Cortex of kidney (tissue), 1 donor: Measurements from ENCODE around the gene C2orf72.
"Not testable (repeated sequence)": the region's sequence is repeated elsewhere in the genome, so short reads cannot be mapped to it uniquely, and the experiment has no call there.

Experiments used
- DNase-seq: peaks from one replicate; lab custom pipeline; 2025; lab: John Stamatoyannopoulos, UW

Gene C2orf72

DNA sequence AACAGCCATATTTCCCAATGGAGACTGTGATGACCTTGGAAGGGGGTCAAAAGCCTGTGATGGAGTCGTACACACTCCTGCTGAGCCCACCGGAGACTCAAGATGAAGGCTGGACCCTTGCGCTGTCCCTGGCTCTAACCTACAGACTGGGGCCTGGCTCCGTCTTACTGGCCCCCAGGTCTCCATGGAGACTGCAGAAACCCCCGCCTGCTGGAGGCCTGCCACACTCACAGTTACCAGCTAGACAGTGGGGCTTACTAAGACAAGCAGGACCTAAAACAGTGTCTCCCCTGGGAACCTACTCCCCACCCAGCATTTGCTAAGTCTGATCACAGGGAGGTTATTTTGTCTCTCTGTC is 9.6 kb downstream of the C2orf72 start:
- no peak for DNase-seq

DNA sequence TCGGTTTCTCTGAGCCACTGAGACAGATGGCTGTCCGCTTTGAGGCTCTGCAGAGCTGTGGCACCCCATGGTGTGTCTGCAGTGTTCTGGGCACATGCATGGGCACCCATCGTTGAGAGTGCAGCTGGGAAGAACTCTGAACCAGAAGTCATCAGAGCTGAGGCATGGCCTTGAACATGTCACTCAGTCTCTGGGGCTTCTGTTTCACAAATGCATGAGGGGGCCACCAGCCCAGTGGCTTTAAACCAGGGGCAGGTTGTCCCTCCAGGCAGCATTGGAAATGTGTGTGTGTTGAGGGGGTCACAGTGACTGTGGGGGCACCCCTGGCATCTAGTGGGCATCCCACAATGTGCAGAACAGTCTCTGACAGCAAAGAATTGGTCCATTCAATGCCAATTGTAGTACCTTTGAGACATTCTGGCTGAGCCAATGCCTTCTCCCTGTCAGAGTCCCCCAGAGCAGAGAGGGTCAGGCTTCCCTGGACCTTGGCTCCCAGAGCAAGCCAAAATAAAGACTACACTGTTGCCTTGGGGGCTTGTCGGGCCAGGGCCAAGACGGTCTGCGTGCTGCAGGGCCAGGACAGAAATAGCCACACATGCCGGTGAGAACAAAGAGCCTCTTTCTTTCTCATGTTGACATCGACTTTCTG is 10.1 kb downstream of the C2orf72 start:
- no peak for DNase-seq

DNA sequence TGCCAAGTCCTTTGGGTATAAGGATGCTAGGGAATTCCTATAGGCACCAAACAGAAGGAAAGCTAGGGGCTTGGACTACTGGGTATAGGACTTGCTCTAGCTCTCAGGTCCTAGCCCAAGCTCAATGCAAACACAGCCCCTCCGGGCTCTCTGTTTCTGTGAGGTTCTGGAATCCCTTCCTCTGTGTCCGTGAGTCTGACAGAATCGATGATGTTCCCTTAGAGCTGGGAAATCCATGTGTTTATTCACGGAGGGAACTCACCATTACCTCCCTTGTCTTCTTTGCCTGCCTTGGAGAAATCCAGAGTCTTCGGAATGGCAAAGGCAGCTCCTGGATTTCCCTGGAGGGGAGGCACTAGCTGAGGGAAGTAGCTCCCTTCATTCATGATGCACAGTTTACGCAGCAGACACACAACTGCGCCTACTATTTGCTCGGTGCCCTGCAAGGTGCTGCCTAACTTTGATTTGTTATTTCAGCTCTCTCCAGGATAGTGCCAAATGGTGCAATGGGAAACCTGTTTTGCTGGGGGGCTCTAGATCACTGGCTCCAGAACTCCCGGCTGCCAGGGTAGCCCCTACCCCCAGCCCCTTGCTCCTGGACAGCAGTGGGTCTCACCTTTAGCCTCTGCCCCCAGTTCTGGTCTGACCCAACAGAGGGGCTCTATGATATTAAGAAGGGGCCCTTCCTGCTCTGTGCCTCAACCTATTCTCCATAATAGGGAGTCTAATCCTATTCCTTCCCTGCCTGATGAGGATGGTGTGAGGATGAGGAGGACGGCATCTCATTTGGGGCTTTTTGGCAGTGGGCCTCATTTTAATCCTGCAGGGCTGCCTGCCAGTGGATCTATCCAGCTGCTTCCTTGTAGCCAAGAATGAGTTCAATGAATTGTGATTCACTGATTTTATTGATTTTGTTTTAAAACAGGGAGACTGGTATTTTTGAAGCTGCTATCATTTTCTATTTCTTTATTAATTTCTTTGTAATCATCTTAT is 10.9 kb downstream of the C2orf72 start:
- no peak for DNase-seq

DNA sequence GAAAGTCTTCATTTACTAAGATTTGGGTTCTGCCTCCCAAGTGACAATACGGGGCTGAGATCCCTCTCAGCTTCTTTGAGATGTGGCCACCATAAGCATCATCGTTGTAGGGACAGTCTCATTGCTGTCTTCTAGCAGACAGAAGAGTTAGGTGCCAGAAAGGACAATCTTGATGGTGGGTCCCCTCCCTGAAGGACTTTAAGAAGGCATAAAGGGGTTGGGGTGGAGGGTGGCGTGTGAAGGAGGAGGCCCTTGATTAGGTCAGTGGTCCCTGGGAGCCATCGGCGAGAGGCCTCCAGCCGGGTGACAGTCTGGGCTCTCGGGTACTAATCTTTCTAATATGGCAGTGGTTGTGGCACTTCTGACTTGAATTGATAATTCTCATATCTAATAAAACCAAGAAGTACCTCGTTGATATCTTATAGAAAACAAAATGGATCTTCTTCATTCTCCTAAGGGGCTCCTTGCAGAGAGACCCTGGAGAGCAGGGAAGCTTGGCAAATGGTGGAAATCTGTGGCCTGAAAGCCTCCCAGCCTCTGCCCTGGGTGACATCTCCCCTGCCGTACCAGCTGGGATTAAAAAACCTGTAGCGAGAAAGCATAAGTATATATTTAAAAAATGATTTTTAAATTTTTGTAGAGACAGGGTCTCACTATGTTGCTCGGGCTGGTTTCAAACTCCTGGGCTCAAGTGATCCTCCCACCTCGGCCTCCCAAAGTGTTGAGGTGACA is 12.1 kb downstream of the C2orf72 start:
- no peak for DNase-seq

- no peak for DNase-seq
Observed at GRCh38 chr2:231050018-231050901, 12.9 kb downstream of the C2orf72 start.

GRCh38 chr2:231051116-231051515 is 13.8 kb downstream of the C2orf72 start:
- DNase-seq, result no peak

DNA sequence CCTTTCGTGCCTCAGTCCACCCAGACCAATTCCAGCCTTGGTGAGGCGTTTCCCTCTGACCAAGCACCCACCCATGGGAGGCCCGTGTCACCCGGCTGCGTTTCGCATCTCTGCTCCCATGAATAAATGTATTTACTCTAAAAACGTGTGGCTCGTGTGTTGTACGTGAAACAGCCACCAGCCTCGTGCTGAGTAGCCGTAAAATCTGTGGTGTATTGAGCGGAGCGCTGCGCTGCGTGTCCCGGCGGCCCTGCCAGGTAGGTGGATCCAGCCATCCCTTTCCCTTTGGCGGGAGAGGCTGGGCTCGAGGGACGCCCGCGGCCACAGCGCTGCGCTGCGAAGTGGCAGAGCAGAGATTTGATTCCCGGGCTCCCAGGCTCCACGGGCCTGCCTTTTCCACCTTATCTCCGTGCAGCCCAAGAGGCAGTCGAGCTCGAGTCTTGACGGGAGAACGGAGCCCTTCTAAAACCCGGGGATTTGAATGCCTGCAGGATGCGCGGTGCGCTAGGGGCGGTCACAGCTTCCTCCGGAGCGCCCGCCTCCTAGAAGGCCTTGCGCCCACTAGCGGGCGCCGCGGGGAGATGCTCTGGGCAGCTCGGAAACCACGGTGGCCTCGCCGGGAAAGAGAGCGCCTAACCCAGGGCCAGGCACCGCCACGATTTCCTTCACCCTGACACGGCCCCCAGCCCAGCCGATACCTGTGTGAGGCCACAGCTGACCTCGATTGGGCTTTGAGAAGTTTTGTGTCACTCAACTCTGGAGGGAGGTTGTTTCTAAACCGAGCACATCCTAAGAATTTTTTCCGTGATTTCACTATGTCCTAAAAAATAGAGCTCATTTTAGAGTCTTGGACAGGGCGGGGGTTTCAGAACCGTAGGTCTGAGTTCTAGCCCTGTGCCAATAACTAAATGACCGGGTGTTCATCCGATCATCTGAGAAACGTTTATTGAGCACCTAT is 15.4 kb downstream of the C2orf72 start:
- no peak for DNase-seq

DNA sequence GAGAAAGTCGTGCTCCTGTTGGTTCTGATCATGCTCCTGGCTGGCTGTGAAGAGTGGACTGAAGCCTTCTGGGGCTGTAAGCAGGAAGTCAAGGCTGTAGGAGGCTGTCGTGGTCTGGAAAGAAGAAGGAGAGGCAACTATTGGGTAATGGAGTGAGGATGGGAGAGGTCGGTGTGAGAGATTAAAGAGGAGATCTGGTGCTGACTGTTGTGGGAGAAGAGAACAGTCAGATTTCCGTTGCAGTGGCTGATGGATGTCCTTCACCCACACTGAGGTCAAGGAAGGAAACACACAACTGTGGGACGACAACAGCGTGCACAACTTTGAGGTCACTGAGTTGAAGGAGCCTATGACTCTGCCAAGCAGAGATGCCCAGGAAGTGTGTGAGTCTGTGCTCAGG is 16.5 kb downstream of the C2orf72 start:
- DNase-seq, result no peak

DNA sequence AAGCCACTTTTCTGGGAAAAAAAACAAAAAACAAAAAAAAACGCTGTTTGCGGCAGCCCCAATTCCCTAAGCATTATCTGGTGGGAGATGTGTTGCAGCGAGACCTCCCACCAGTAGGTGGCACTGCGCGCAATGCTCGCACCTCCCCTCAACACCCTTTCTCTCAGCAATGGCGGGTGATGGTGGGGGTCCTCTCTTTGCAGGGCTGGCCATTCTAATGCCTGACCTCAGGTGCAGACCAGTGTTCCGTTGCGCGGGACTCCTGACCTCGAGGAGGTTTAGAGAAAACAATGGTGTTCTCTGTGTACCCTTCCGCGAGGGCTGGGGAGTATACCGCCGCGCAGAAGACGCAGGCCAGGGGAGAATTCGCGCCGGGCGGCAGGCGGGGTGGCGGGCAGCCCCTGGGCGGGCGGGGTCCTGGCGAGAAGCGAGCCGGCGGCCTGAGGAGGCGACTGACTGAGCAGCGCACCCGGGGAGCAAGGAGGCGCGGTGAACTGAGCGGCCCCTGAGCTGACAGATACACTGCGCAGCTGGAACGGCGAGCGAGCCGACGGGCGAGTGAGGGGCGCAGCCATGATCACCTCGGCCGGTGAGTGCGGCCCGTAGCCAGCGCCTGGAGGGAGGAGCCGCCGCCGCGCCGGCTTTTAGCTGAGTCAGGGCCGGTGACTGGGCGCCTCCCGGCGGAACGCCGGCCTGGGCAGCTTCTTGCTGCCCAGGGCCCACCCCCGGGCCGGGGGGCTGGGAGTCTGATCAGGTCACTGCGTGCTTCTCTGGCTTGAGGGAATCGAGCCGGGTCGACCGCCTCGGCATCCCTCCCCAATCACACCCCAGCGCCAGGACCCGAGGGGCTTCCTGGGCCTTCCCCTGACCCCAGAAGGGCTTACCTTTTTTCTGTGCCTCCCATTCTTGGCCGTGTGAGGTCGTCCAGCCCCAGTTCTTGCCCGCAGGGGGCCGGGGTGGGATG is 19.4 kb downstream of the C2orf72 start, which contains the start of gene PSMD1:
PSMD1 (plus strand) TSS at position 415 of the 964 bp plus-strand sequence; CDS start at position 574, 159 bp downstream.
- peak; percentile 41 for DNase-seq

GRCh38 chr2:231057590-231057989 is 20.3 kb downstream of the C2orf72 start:
- no peak for DNase-seq

- DNase-seq, result no peak
Observed at GRCh38 chr2:231058761-231059550, 21.6 kb downstream of the C2orf72 start.

DNA sequence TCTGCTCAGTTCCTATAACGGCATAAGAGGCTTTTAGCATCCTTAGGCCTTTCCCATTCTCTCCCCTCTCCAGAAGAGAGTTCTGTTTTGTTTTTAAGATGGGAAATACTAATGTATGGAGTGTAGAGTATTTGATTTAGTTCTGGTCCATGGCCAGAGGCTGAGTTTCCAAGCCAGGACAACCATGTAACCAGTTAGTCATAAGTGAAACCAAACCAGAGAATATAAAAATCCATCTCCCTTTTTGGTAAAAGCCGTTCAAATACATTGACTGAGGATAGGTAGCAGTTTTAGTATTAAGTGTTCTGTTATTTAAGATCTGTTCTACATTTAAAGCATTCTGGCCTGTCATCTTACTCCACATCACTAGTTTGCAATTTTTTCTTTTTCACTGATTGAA is 22.4 kb downstream of the C2orf72 start:
- no peak for DNase-seq

DNA sequence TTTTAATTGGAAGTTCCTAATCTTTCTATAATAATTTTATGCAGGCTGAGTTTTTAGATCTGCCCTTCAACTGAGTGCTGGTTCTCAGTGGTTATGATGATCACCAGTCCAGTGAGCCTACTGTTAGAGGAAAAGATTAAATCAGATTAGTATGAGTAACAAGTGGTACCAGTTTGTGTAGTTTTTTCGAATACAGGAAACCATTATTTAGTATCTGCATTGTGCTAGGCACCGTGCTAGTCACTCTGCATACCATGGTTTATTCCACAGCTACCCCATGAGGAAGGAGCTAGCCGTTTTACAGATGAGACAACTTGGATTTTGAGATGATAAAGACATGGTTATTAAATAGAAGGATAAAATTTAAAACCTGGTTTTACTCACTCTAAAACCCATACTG is 25.5 kb downstream of the C2orf72 start:
- no peak for DNase-seq

- DNase-seq, result no peak
Observed at GRCh38 chr2:231063347-231063746, 26.0 kb downstream of the C2orf72 start.

DNA sequence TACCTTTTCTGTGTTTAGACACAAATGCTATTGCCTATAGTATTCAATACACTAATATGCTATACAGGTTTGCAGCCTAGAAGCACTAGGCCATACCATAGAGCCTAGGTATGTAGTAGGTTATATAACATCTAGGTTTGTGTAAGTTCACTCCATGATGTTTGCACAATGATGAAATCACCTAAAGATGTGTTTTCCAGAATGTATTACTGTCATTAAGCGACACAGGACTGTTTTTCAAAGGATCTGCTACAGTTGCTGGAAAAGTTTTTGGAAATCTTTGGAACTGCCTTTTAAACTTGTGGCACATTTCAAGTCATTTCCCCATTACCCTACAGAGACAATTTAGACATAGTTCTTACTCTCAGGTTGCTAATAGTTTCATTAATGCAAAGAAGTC is 28.6 kb downstream of the C2orf72 start:
- DNase-seq, result no peak

GRCh38 chr2:231067531-231067930 is 30.2 kb downstream of the C2orf72 start:
- not testable (repeated sequence) for DNase-seq

DNA sequence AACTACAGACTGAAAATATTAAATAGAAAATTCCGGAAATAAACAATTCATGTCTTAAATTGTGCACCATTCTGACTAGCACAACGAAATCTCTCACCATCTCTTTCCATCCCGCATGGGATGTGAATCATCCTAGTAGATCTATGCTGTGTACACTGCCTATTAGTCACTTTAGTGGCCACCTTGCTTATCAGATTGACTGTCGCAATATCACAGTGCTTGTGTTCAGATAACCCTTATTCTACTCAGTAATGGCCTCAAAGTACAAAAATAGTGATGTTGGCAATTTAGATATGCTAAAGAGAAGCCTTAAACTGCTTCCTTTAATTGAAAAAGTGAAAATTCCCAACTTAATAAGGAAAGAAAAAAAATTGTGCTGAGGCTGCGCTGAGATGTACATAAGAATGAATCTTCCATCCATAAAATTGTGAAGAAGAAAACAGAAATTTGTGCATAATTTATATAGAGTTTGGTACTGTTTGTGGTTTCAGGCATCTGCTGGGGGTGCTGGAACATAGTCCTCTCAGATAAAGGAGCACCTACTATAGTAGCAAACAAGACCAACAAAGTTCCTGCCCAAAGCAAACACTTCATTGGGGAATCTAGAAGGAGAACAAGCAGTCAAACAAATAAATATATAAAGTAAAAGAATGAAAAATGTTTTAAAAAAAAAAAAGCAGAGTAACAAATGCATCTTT is 31.4 kb downstream of the C2orf72 start:
- no peak for DNase-seq
